Endothelial cell (in vitro differentiated cells): ENCODE results near the gene RAVER1. TPM values are rescaled to one million over a fixed set of nuclear protein-coding genes. Genes with fewer than 3 reads are reported as not detected.

ENCODE experiments used
- DNase-seq: peaks from one replicate; pipeline ENCODE4 v3.0.0; 2021; ENCODE audit warnings: low spot score
- H3K27ac Mint-ChIP-seq: one replicate; pipeline ENCODE4 v1.8.0; 2021; ENCODE audit warnings: mixed read lengths, inconsistent platforms; ENCODE audit not compliant: unreplicated experiment
- H3K27me3 Mint-ChIP-seq: one replicate; pipeline ENCODE4 v1.8.0; 2021; ENCODE audit warnings: mild to moderate bottlenecking, moderate library complexity, mixed read lengths, inconsistent platforms; ENCODE audit not compliant: unreplicated experiment
- H3K36me3 Mint-ChIP-seq: one replicate; pipeline ENCODE4 v1.8.0; 2021; ENCODE audit warnings: mild to moderate bottlenecking, low read depth, mixed read lengths, inconsistent platforms; ENCODE audit not compliant: unreplicated experiment
- H3K4me1 Mint-ChIP-seq: one replicate; pipeline ENCODE4 v1.8.0; 2021; ENCODE audit warnings: mild to moderate bottlenecking, mixed read lengths, inconsistent platforms; ENCODE audit not compliant: unreplicated experiment
- H3K4me3 Mint-ChIP-seq: one replicate; pipeline ENCODE4 v1.8.0; 2021; ENCODE audit warnings: mild to moderate bottlenecking, mixed read lengths, inconsistent platforms; ENCODE audit not compliant: unreplicated experiment
- H3K9me3 Mint-ChIP-seq: one replicate; pipeline ENCODE4 v1.8.0; 2021; ENCODE audit warnings: mixed read lengths, inconsistent platforms; ENCODE audit not compliant: unreplicated experiment
- CTCF ChIP-seq: fragments of 200-600 bp; sonication (generic); IDR thresholded peaks from one replicate; pipeline ENCODE4 v1.5.0; 2021; ENCODE audit warnings: antibody characterized with exemption; ENCODE audit not compliant: unreplicated experiment
- total RNA-seq: library from RNA; stranded (reverse); fragmentation: NEBNext Ultra II Directional; extraction: Animal tissue kit (Norgen Biotek cat#: 25700); gene quantifications from one replicate; pipeline ENCODE4 v1.2.1, GENCODE V29; 2021; ENCODE audit not compliant: unreplicated experiment

Gene RAVER1
- total RNA-seq, 1 donor from 2014 or later: 46.1 TPM

GRCh38 chr19:10292206-10292788 is 41.0 kb downstream of the RAVER1 start:
- peaks cover 44% of the 10 kb centered on the region for H3K27me3 Mint-ChIP-seq
- no peak overlapping the region for H3K4me3 Mint-ChIP-seq
- DNase-seq: peak; percentile 58
- H3K4me1 Mint-ChIP-seq: peaks cover 14% of the 10 kb centered on the region
- no peaks in the 10 kb centered on the region for H3K9me3 Mint-ChIP-seq
- no peak overlapping the region for H3K27ac Mint-ChIP-seq
- H3K36me3 Mint-ChIP-seq: peaks cover 8% of the 10 kb centered on the region
- TF ChIP-seq CTCF: no peak

GRCh38 chr19:10291554-10292205 is 41.6 kb downstream of the RAVER1 start:
- Mint-ChIP-seq H3K4me1 (peaks cover 14% of the 10 kb centered on the region), H3K27me3 (peaks cover 42% of the 10 kb centered on the region), H3K4me3 (no peak overlapping the region), H3K27ac (no peak overlapping the region), H3K36me3 (peaks cover 8% of the 10 kb centered on the region), H3K9me3 (no peaks in the 10 kb centered on the region)
- no peak for TF ChIP-seq CTCF
- no peak for DNase-seq

GRCh38 chr19:10290876-10291553 is 42.3 kb downstream of the RAVER1 start:
- Mint-ChIP-seq H3K27me3 (peaks cover 42% of the 10 kb centered on the region), H3K27ac (no peak overlapping the region), H3K36me3 (peaks cover 8% of the 10 kb centered on the region), H3K9me3 (no peaks in the 10 kb centered on the region), H3K4me1 (peaks cover 16% of the 10 kb centered on the region), H3K4me3 (no peak overlapping the region)
- no peak for TF ChIP-seq CTCF
- DNase-seq: no peak

GRCh38 chr19:10290357-10290875 is 42.9 kb downstream of the RAVER1 start:
- H3K36me3 Mint-ChIP-seq: peaks cover 5% of the 10 kb centered on the region
- no peak overlapping the region for H3K27ac Mint-ChIP-seq
- peaks cover 16% of the 10 kb centered on the region for H3K4me1 Mint-ChIP-seq
- H3K4me3 Mint-ChIP-seq: no peak overlapping the region
- TF ChIP-seq CTCF: no peak
- DNase-seq: no peak
- peaks cover 37% of the 10 kb centered on the region for H3K27me3 Mint-ChIP-seq
- no peaks in the 10 kb centered on the region for H3K9me3 Mint-ChIP-seq
